Neuronal stem cell (in vitro differentiated cells): ENCODE data around the gene BAIAP3.
A peak's percentile ranks its signal among the peaks of the same experiment; 100 is the strongest.

ENCODE experiments used
- DNase-seq: peaks from one replicate; pipeline ENCODE4 v3.0.0-alpha.2; 2013; ENCODE audit warnings: low spot score
- H2AFZ ChIP-seq: one replicate; pipeline ENCODE4 v1.6.1; 2013; ENCODE audit warnings: mild to moderate bottlenecking, low read length, inconsistent platforms
- H2AK5ac ChIP-seq: 2 replicates; pipeline ENCODE4 v1.6.1; 2013; ENCODE audit warnings: low read depth, mild to moderate bottlenecking, inconsistent platforms, low read length, moderate library complexity, mixed read lengths
- H2BK120ac ChIP-seq: 2 replicates; pipeline ENCODE4 v1.6.1; 2013; ENCODE audit warnings: low read depth, mild to moderate bottlenecking, inconsistent platforms, low read length, moderate library complexity, mixed read lengths
- H2BK12ac ChIP-seq: one replicate; pipeline ENCODE4 v1.6.1; 2013; ENCODE audit warnings: low read length, inconsistent platforms
- H2BK15ac ChIP-seq: 2 replicates; pipeline ENCODE4 v1.6.1; 2013; ENCODE audit warnings: mild to moderate bottlenecking, low read length, inconsistent platforms, mixed read lengths
- H2BK5ac ChIP-seq: one replicate; pipeline ENCODE4 v1.6.1; 2013; ENCODE audit warnings: inconsistent platforms, mild to moderate bottlenecking, low read length, moderate library complexity
- H3K14ac ChIP-seq: one replicate; pipeline ENCODE4 v1.6.1; 2013; ENCODE audit warnings: low read length, inconsistent platforms
- H3K18ac ChIP-seq: 2 replicates; pipeline ENCODE4 v1.6.1; 2013; ENCODE audit warnings: low read length, inconsistent platforms
- H3K23ac ChIP-seq: 2 replicates; pipeline ENCODE4 v1.6.1; 2013; ENCODE audit warnings: low read depth, mild to moderate bottlenecking, mixed read lengths, low read length, inconsistent platforms; ENCODE audit not compliant: poor library complexity
- H3K27ac ChIP-seq: replicated peaks from 3 replicates; pipeline ENCODE4 v1.5.1; 2013; ENCODE audit warnings: low read length, inconsistent platforms
- H3K27me3 ChIP-seq, 3 experiments: 2 replicates each; pipeline ENCODE4 v1.6.1; 2013; ENCODE audit warnings: low read length in 3 of 3, mild to moderate bottlenecking in 2 of 3, inconsistent platforms in 1 of 3, low read depth in 1 of 3, mixed read lengths in 1 of 3, moderate library complexity in 1 of 3; ENCODE audit not compliant: control insufficient read depth in 3 of 3, insufficient read depth in 3 of 3
- H3K36me3 ChIP-seq, 2 donors: replicated peaks in 1 of 2; 2 replicates each; pipeline ENCODE4 v1.6.1; 2013; ENCODE audit warnings: low read length in 2 of 2; ENCODE audit not compliant: control insufficient read depth in 2 of 2, insufficient read depth in 2 of 2
- H3K4ac ChIP-seq: 2 replicates; pipeline ENCODE4 v1.6.1; 2013; ENCODE audit warnings: inconsistent platforms, mild to moderate bottlenecking, low read length, moderate library complexity
- H3K4me1 ChIP-seq, 2 donors: 1 replicate in 1 of 2; 2 replicates in 1 of 2; pipeline ENCODE4 v1.6.1; 2013; ENCODE audit warnings: low read length in 2 of 2, low read depth in 1 of 2; ENCODE audit not compliant: control insufficient read depth in 2 of 2, insufficient read depth in 1 of 2
- H3K4me2 ChIP-seq: one replicate; pipeline ENCODE4 v1.6.1; 2013; ENCODE audit warnings: mild to moderate bottlenecking, low read length, inconsistent platforms; ENCODE audit not compliant: insufficient read depth, poor library complexity, severe bottlenecking
- H3K4me3 ChIP-seq, 2 donors: 2 replicates each; pipeline ENCODE4 v1.5.1; 2013; ENCODE audit warnings: low read length in 2 of 2, mild to moderate bottlenecking in 2 of 2, inconsistent platforms in 1 of 2, moderate library complexity in 1 of 2
- H3K79me1 ChIP-seq: one replicate; pipeline ENCODE4 v1.6.1; 2013; ENCODE audit warnings: low read depth, mild to moderate bottlenecking, inconsistent platforms, low read length, moderate library complexity
- H3K9ac ChIP-seq: one replicate; pipeline ENCODE4 v1.6.1; 2013; ENCODE audit warnings: mild to moderate bottlenecking, low read depth, low read length, inconsistent platforms; ENCODE audit not compliant: poor library complexity
- H3K9me3 ChIP-seq, 2 donors: replicated peaks in 1 of 2; 2 replicates each; pipeline versions ENCODE3 to v1.6.1; 2013; ENCODE audit warnings: low read length in 2 of 2, mild to moderate bottlenecking in 2 of 2, inconsistent platforms in 1 of 2, low read depth in 1 of 2, mixed read lengths in 1 of 2, moderate library complexity in 1 of 2; ENCODE audit not compliant: control insufficient read depth in 2 of 2, insufficient read depth in 1 of 2
- H4K8ac ChIP-seq: one replicate; pipeline ENCODE4 v1.6.1; 2013; ENCODE audit warnings: low read depth, mild to moderate bottlenecking, inconsistent platforms, low read length, moderate library complexity
- H4K91ac ChIP-seq: one replicate; pipeline ENCODE4 v1.6.1; 2013; ENCODE audit warnings: low read length, low read depth, mild to moderate bottlenecking, inconsistent platforms; ENCODE audit not compliant: poor library complexity
- WGBS, 2 donors: extraction: QIAGEN DNeasy Blood & Tissue Kit; methylation state at CpG; one replicate each; pipeline ENCODE4 v1.1.7; 2013; ENCODE audit warnings: missing lambda C conversion rate in 2 of 2, mixed read lengths in 1 of 2; ENCODE audit not compliant: insufficient read length in 2 of 2, insufficient replicate concordance in 1 of 2; ENCODE audit errors: extremely low coverage in 2 of 2; 5-methylcytosine and 5-hydroxymethylcytosine counted together

The BAIAP3 gene

DNA sequence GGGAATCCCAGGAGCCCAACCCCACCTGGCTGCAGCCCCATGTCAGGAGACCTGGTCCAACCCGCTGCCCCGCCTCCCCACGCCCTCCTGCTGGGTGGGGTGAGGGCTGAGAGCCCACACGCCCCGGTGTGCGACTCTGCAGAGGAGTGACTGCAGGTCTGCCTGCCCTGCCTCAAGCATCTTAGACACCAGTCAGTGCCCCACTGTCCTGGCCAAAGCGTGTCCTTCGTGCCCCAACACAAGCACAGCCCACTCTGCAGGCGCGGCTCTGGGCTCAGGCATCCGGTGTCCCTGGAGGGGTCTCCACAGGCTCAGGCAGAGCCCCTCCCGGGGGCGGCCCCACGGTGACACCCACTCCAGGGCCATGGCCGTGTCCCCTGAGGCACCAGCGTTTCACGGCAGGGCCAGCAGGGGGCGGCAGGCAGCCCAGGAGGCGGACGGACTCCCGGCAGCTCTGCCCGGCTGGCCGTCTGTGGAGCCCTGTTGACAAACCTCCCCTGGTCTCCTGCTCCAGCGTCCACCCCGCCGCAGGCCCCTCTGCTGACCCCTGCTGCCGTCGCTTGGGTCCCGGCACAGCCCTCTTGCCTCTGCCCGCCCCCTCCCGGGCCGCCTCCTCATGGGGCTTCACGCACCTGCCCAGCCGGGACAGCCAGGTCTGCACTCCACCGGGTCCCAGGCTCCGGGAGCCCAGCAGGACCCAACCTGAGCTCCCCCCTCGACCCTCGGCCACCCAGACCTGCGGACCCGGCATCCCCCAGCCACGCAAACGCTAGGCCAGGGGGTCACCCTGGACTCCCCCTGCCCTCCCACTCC is 32.6 kb upstream of the BAIAP3 start:
- Histone ChIP-seq H2BK12ac (peak overlapping the region; percentile 90), H3K27me3 (peaks cover 0 to 48% (median 0%) of the 10 kb centered on the region in 3 experiments), H2BK120ac (no peak overlapping the region), H3K9ac (peak overlapping the region; percentile 12), H3K23ac (peak overlapping the region; percentile 95), H3K14ac (peak overlapping the region; percentile 38), H3K9me3 (no peaks in the 10 kb centered on the region), H3K4me2 (peak overlapping the region; percentile 40), H2BK15ac (peak overlapping the region; percentile 97), H3K27ac (no peak overlapping the region), H3K79me1 (no peaks in the 10 kb centered on the region), H4K91ac (no peak overlapping the region), H3K36me3 (no peaks in the 10 kb centered on the region), H3K4me1 (peaks cover 3 to 4% of the 10 kb centered on the region in 2 donors), H4K8ac (peak overlapping the region; percentile 70), H2AK5ac (peak overlapping the region; percentile 84), H2AFZ (peak overlapping the region; percentile 89), H3K18ac (peak overlapping the region; percentile 94), H2BK5ac (peak overlapping the region; percentile 60), H3K4me3 (no peak overlapping the region), H3K4ac (peak overlapping the region; percentile 37)
- DNase-seq: peak; percentile 57
- no CpG with 5 or more reads among the region's 42 CpGs for WGBS, 2 donors

DNA sequence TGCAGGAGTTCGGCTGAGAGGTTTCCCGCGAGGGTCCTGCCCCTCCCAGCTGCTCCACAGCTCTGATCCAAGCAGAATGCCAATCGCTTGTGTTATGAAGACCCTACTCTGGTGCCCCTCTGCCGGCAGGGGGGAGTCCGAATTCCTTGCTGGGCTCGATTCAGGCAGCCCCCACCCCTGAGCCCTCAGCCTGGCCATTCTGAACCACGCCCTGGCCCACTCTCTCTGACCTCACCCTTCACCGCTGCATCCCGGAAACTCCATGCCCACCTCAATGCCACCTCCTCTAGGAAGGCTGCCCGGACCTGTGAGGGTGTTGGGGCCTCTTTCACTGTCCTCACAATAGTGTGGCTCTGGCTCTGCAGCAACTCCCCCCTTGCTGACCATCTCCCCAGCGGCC is 31.9 kb upstream of the BAIAP3 start:
- Histone ChIP-seq H4K8ac (peak overlapping the region; percentile 70), H3K4ac (peak overlapping the region; percentile 26), H3K9me3 (no peaks in the 10 kb centered on the region), H3K18ac (peak overlapping the region; percentile 92), H3K36me3 (no peaks in the 10 kb centered on the region), H3K27me3 (peaks cover 0 to 48% (median 0%) of the 10 kb centered on the region in 3 experiments), H3K4me1 (peaks cover 3 to 4% of the 10 kb centered on the region in 2 donors), H2BK15ac (no peak overlapping the region), H2AFZ (peak overlapping the region; percentile 89), H2BK120ac (no peak overlapping the region), H2AK5ac (peak overlapping the region; percentile 48), H4K91ac (no peak overlapping the region), H3K9ac (no peak overlapping the region), H2BK5ac (peak overlapping the region; percentile 60), H2BK12ac (peak overlapping the region; percentile 90), H3K4me3 (no peak overlapping the region), H3K4me2 (no peak overlapping the region), H3K79me1 (no peaks in the 10 kb centered on the region), H3K23ac (peak overlapping the region; percentile 95), H3K14ac (peak overlapping the region; percentile 38), H3K27ac (no peak overlapping the region)
- WGBS, 2 donors: no CpG with 5 or more reads among the region's 12 CpGs
- DNase-seq: no peak

DNA sequence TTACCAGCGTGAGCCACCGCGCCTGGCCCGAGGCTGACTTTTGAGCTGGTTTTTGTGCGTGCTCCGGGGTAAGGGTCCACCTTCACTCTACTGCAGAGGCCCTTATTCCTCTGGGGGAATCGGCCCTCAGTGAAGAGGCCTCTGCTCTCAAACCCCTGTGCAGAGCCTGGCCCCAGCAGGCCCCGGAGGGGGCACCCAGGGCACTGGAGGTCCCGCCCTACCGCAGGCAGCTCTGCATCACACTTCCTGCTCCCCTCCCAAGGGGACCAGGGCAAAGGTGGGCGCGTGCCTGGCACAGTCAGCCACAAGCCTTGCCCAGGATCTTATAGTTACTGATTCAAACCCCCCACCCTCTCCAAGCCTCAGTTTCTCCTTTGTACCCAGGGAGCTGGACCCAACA is 27.6 kb upstream of the BAIAP3 start:
- Histone ChIP-seq H2BK120ac (no peak overlapping the region), H2AK5ac (no peak overlapping the region), H3K23ac (no peak overlapping the region), H3K18ac (peak overlapping the region; percentile 17), H3K9me3 (no peaks in the 10 kb centered on the region), H3K4me3 (no peak overlapping the region), H3K27ac (no peak overlapping the region), H3K4me1 (peaks cover 2 to 3% of the 10 kb centered on the region in 2 donors), H3K36me3 (peaks cover 0 to 6% of the 10 kb centered on the region in 2 donors), H2BK15ac (no peak overlapping the region), H2BK12ac (no peak overlapping the region), H3K14ac (no peak overlapping the region), H3K79me1 (no peaks in the 10 kb centered on the region), H3K9ac (peak overlapping the region; percentile 60), H3K4ac (no peak overlapping the region), H3K27me3 (peaks cover 0 to 12% (median 0%) of the 10 kb centered on the region in 3 experiments), H3K4me2 (no peak overlapping the region), H2AFZ (no peak overlapping the region), H4K8ac (no peak overlapping the region), H2BK5ac (no peak overlapping the region), H4K91ac (no peak overlapping the region)
- no CpG with 5 or more reads among the region's 12 CpGs for WGBS, 2 donors
- no peak for DNase-seq

DNA sequence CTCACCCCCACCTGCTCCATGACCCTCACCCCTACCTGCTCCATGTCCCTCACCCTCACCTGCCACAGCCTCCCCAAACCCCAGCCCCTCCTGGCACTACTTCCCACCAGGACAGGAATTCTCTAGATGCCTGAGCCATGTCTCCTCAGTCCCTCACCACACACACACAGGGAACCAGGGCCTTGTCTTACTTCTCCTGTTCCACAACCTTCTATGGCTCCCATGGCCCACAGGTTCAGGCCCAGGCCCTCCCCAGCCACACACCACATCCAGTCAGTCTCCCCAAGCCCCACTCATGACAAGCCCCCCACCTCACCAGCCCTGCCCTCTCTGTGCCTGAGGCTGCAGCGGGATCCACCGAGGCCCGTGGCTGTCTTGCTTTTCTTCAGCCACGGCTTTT is 27.1 kb upstream of the BAIAP3 start:
- Histone ChIP-seq H2BK15ac (no peak overlapping the region), H3K4me2 (no peak overlapping the region), H3K9ac (peak overlapping the region; percentile 60), H4K8ac (no peak overlapping the region), H2AFZ (no peak overlapping the region), H3K14ac (no peak overlapping the region), H3K18ac (no peak overlapping the region), H3K9me3 (no peaks in the 10 kb centered on the region), H3K4me1 (peaks cover 5 to 8% of the 10 kb centered on the region in 2 donors), H4K91ac (no peak overlapping the region), H3K27ac (no peak overlapping the region), H3K4ac (no peak overlapping the region), H3K23ac (no peak overlapping the region), H2BK12ac (no peak overlapping the region), H2AK5ac (peak overlapping the region; percentile 32), H2BK120ac (no peak overlapping the region), H2BK5ac (no peak overlapping the region), H3K4me3 (no peak overlapping the region), H3K36me3 (peaks cover 0 to 11% of the 10 kb centered on the region in 2 donors), H3K79me1 (peaks cover 1% of the 10 kb centered on the region), H3K27me3 (peaks cover 0 to 9% (median 0%) of the 10 kb centered on the region in 3 experiments)
- no CpG with 5 or more reads among the region's 4 CpGs for WGBS, 2 donors
- no peak for DNase-seq
